B cell (primary cell): ENCODE data around the gene ADK. TPM values are rescaled to one million over a fixed set of nuclear protein-coding genes. Genes with fewer than 3 reads are reported as not detected.

ENCODE experiments used
- ATAC-seq: fragments of 200-7000 bp; cut with Tn5 transposase; one replicate; pipeline ENCODE4 v1.10.0; 2021; ENCODE audit warnings: low read depth, mild to moderate bottlenecking, moderate number of reproducible peaks, moderate library complexity
- CTCF ChIA-PET: fragments of 350-600 bp; sonication (Branson Sonifier 250); formaldehyde crosslinking; loops from one replicate; lab custom pipeline; 2021; ENCODE audit warnings: antibody characterized with exemption, inconsistent platforms; lab: Charles Lee
- POLR2A ChIA-PET: fragments of 350-600 bp; sonication (Branson Sonifier 250); formaldehyde crosslinking; loops from one replicate; lab custom pipeline; 2021; ENCODE audit warnings: antibody characterized with exemption; lab: Charles Lee
- DNase-seq: peaks from one replicate; pipeline ENCODE4 v3.0.0; 2013
- H2AFZ ChIP-seq: 2 replicates; pipeline ENCODE4 v1.6.1; 2012; ENCODE audit warnings: mild to moderate bottlenecking, low read depth, low read length; ENCODE audit not compliant: insufficient read depth, poor library complexity, severe bottlenecking
- H3K27ac ChIP-seq, 2 donors: 1 replicate in 1 of 2; 2 replicates in 1 of 2; pipeline ENCODE4 v1.5.1; 2012 to 2013; ENCODE audit warnings: low read length in 2 of 2, mild to moderate bottlenecking in 2 of 2, moderate library complexity in 1 of 2
- H3K27me3 ChIP-seq, 4 experiments: fragments of 200-600 bp in 1 of 4; sonication (generic) in 1 of 4; replicated peaks in 1 of 4; 1 replicate in 2 of 4; 2 replicates in 2 of 4; pipeline versions ENCODE4 v1.6.1 to v1.7.0; 2013 to 2016; ENCODE audit warnings: low read length in 3 of 4, mild to moderate bottlenecking in 2 of 4, mixed read lengths in 1 of 4, moderate library complexity in 1 of 4; ENCODE audit not compliant: insufficient read depth in 4 of 4, control insufficient read depth in 3 of 4; ENCODE audit errors: control extremely low read depth in 1 of 4
- H3K36me3 ChIP-seq, 2 experiments: replicated peaks in 1 of 2; 1 replicate in 1 of 2; 2 replicates in 1 of 2; pipeline versions ENCODE4 v1.6.1 to v1.7.1; 2013; ENCODE audit warnings: low read length in 1 of 2; ENCODE audit not compliant: insufficient read depth in 2 of 2, control insufficient read depth in 1 of 2; ENCODE audit errors: control extremely low read depth in 1 of 2, extremely low read depth in 1 of 2
- H3K4me1 ChIP-seq, 2 donors: fragments of 200-600 bp in 1 of 2; sonication (generic) in 1 of 2; 1 replicate in 1 of 2; 2 replicates in 1 of 2; pipeline versions ENCODE4 v1.5.1 to v1.6.1; 2013 to 2017; ENCODE audit warnings: low read length in 2 of 2; ENCODE audit not compliant: control insufficient read depth in 2 of 2, insufficient read depth in 2 of 2
- H3K4me2 ChIP-seq: replicated peaks from 2 replicates; pipeline ENCODE3; 2012; ENCODE audit warnings: mild to moderate bottlenecking, low read depth, low read length; ENCODE audit not compliant: poor library complexity, severe bottlenecking
- H3K4me3 ChIP-seq, 5 experiments: fragments of 200-600 bp in 1 of 5; sonication (generic) in 1 of 5; 1 replicate in 3 of 5; 2 replicates in 2 of 5; pipeline versions ENCODE4 v1.5.1 to v1.7.0; 2011 to 2016; ENCODE audit warnings: low read length in 4 of 5, mild to moderate bottlenecking in 4 of 5, low read depth in 2 of 5, control low read depth in 1 of 5, moderate library complexity in 1 of 5; ENCODE audit not compliant: insufficient read depth in 1 of 5; ENCODE audit errors: control extremely low read depth in 1 of 5, extremely low read depth in 1 of 5
- H3K79me2 ChIP-seq: fragments of 200-600 bp; sonication (generic); one replicate; pipeline ENCODE4 v1.6.0; 2016; ENCODE audit warnings: low read length; ENCODE audit not compliant: control insufficient read depth, insufficient read depth
- H3K9ac ChIP-seq: fragments of 200-600 bp; sonication (generic); 2 replicates; pipeline ENCODE4 v1.6.1; 2017; ENCODE audit warnings: mild to moderate bottlenecking, low read length, moderate library complexity
- H3K9me3 ChIP-seq, 3 donors: one replicate each; pipeline versions ENCODE4 v1.6.1 to v1.7.1; 2013; ENCODE audit warnings: low read length in 2 of 3; ENCODE audit not compliant: control insufficient read depth in 2 of 3, insufficient read depth in 1 of 3; ENCODE audit errors: control extremely low read depth in 1 of 3
- H4K20me1 ChIP-seq: 2 replicates; pipeline ENCODE4 v1.6.0; 2012; ENCODE audit warnings: mild to moderate bottlenecking, low read length; ENCODE audit not compliant: insufficient read depth, control insufficient read depth, poor library complexity, severe bottlenecking
- H3K27ac Mint-ChIP-seq: one replicate; pipeline ENCODE4 v1.8.0; 2021; ENCODE audit warnings: mixed read lengths
- H3K27me3 Mint-ChIP-seq: one replicate; pipeline ENCODE4 v1.8.0; 2021; ENCODE audit warnings: mixed read lengths
- H3K4me1 Mint-ChIP-seq: one replicate; pipeline ENCODE4 v1.8.0; 2021; ENCODE audit warnings: mixed read lengths
- H3K4me3 Mint-ChIP-seq: one replicate; pipeline ENCODE4 v1.8.0; 2021; ENCODE audit warnings: mixed read lengths
- H3K9me3 Mint-ChIP-seq: one replicate; pipeline ENCODE4 v1.8.0; 2022; ENCODE audit warnings: mixed read lengths; ENCODE audit not compliant: insufficient read depth
- CTCF ChIP-seq: fragments of 200-600 bp; IDR thresholded peaks from one replicate; pipeline ENCODE4 v1.8.0; 2022; ENCODE audit warnings: antibody characterized with exemption, mild to moderate bottlenecking
- EZH2 ChIP-seq: IDR thresholded peaks from 2 replicates; pipeline ENCODE4 v1.6.1; 2012; ENCODE audit warnings: borderline replicate concordance, low read depth, mild to moderate bottlenecking, moderate library complexity, low read length; ENCODE audit not compliant: insufficient read depth, poor library complexity, severe bottlenecking
- WGBS: methylation state at CpG from one replicate; pipeline ENCODE4 v1.1.5; 2013; ENCODE audit warnings: missing lambda C conversion rate; ENCODE audit not compliant: insufficient coverage; 5-methylcytosine and 5-hydroxymethylcytosine counted together
- intact Hi-C: fragments of 100-400 bp; cut with micrococcal nuclease; formaldehyde crosslinking; loops from one replicate; pipeline ENCODE4 v1.10.0; 2022
- polyA plus RNA-seq: library from polyadenylated mRNA; depleted of rRNA; stranded (reverse); fragments of >200 nt; gene quantifications from 2 replicates; pipeline ENCODE4 v1.2.3, GENCODE V29; 2012
- total RNA-seq, 2 donors: library from RNA; stranded (reverse); fragments of 120-200 nt in 1 of 2; gene quantifications; 1 replicate in 1 of 2; 2 replicates in 1 of 2; pipeline versions ENCODE4 v1.2.3 to v1.2.4, GENCODE V29; 2013 to 2022

ADK gene
- total and polyA plus RNA-seq, 2 donors (not counting 1 experiment from before 2014, with no cell fraction given): 37.2 to 52.6 TPM

- Histone ChIP-seq H3K4me2 (no peak overlapping the region), H3K27me3 (no peaks in the 10 kb centered on the region), H4K20me1 (peaks cover 47% of the 10 kb centered on the region), H3K4me1 (no peaks in the 10 kb centered on the region), H3K36me3 (peaks cover 0 to 17% of the 10 kb centered on the region in 2 experiments), H2AFZ (no peak overlapping the region), H3K9me3 (peaks cover 12 to 41% (median 19%) of the 10 kb centered on the region in 3 donors), H3K9ac (no peak overlapping the region), H3K4me3 (no peak overlapping the region), H3K27ac (no peak overlapping the region), H3K79me2 (peaks cover 35% of the 10 kb centered on the region)
- DNase-seq (no peak), ATAC-seq (no peak)
- Mint-ChIP-seq H3K27me3 (no peaks in the 10 kb centered on the region), H3K4me1 (peaks cover 1% of the 10 kb centered on the region), H3K27ac (no peak overlapping the region), H3K4me3 (no peak overlapping the region), H3K9me3 (peaks cover 16% of the 10 kb centered on the region)
- CTCF ChIA-PET: no interaction called here
- intact Hi-C loops: no loop called here
- POLR2A ChIA-PET: no interaction called here
- no peak for TF ChIP-seq EZH2
- TF ChIP-seq CTCF: no peak
- no CpG with 5 or more reads among the region's 1 CpG for WGBS
Measured at GRCh38 chr10:74514322-74514721, 363.3 kb downstream of the ADK start.

- WGBS: no CpG with 5 or more reads among the region's 1 CpG
- ChIA-PET POLR2A (no interaction called here), CTCF (no interaction called here)
- no peak overlapping the region for H3K4me3 Mint-ChIP-seq
- Histone ChIP-seq H2AFZ (no peak overlapping the region), H3K9me3 (peaks cover 3 to 21% (median 13%) of the 10 kb centered on the region in 3 donors), H3K4me2 (no peak overlapping the region), H3K9ac (no peak overlapping the region), H3K79me2 (peaks cover 28% of the 10 kb centered on the region), H3K4me3 (no peak overlapping the region), H3K4me1 (no peaks in the 10 kb centered on the region), H4K20me1 (peaks cover 50% of the 10 kb centered on the region), H3K27me3 (no peaks in the 10 kb centered on the region), H3K27ac (no peak overlapping the region), H3K36me3 (peaks cover 0 to 17% of the 10 kb centered on the region in 2 experiments)
- ATAC-seq (no peak), DNase-seq (no peak)
- TF ChIP-seq EZH2 (no peak), CTCF (no peak)
- peaks cover 1% of the 10 kb centered on the region for H3K4me1 Mint-ChIP-seq
- no peak overlapping the region for H3K27ac Mint-ChIP-seq
- intact Hi-C loops: no loop called here
- H3K9me3 Mint-ChIP-seq: peaks cover 5% of the 10 kb centered on the region
- no peaks in the 10 kb centered on the region for H3K27me3 Mint-ChIP-seq
Measured at GRCh38 chr10:74518061-74518460, 367.0 kb downstream of the ADK start.
